Body of pancreas (tissue), 4 donors: ENCODE results near the gene SBF2.

Experiments used
- CTCF ChIP-seq, 7 experiments: fragments of 450-650 bp in 4 of 7; fragments of 200-600 bp in 3 of 7; sonication (generic) in 3 of 7; IDR thresholded peaks; one replicate each; pipeline ENCODE4 v1.5.1; 2016 to 2019; ENCODE audit warnings: antibody characterized with exemption in 7 of 7
- POLR2A ChIP-seq, 3 donors: fragments of 450-650 bp; IDR thresholded peaks; one replicate each; pipeline ENCODE4 v1.6.1; 2016; ENCODE audit warnings: antibody characterized with exemption in 3 of 3, mild to moderate bottlenecking in 2 of 3

- no peak for TF ChIP-seq CTCF (IDR thresholded peaks at IDR 0.05)
- TF ChIP-seq POLR2A (IDR thresholded peaks at IDR 0.05): no peak
Measured at GRCh38 chr11:9899676-9900075, 394.3 kb downstream of the SBF2 start.
